Esophagus muscularis mucosa (tissue), 4 donors: ENCODE measurements around the gene GNB5. TPM values are rescaled to one million over a fixed set of nuclear protein-coding genes. Genes with fewer than 3 reads are reported as not detected.
A peak's percentile ranks its signal among the peaks of the same experiment; 100 is the strongest.

ENCODE experiments used
- DNase-seq: peaks from one replicate; pipeline ENCODE4 v3.0.0-alpha.2; 2017; ENCODE audit errors: extremely low spot score
- H3K27ac ChIP-seq, 4 donors: fragments of 200-600 bp; sonication (generic); replicated peaks in 1 of 4; 1 replicate in 3 of 4; 2 replicates in 1 of 4; pipeline ENCODE4 v1.5.1; 2016 to 2019; ENCODE audit warnings: mild to moderate bottlenecking in 1 of 4
- H3K27me3 ChIP-seq, 4 donors: fragments of 200-600 bp; sonication (generic); one replicate each; pipeline versions ENCODE4 v1.5.1 to v1.6.0; 2016 to 2019
- H3K36me3 ChIP-seq, 4 donors: fragments of 200-600 bp; sonication (generic); one replicate each; pipeline ENCODE4 v1.5.1; 2016 to 2019
- H3K4me1 ChIP-seq, 4 donors: fragments of 200-600 bp; sonication (generic); one replicate each; pipeline ENCODE4 v1.5.1; 2016 to 2019
- H3K4me3 ChIP-seq, 4 donors: fragments of 200-600 bp; sonication (generic); 1 replicate in 2 of 4; 2 replicates in 2 of 4; pipeline ENCODE4 v1.5.1; 2016 to 2019; ENCODE audit warnings: mild to moderate bottlenecking in 4 of 4, moderate library complexity in 1 of 4
- H3K9me3 ChIP-seq, 4 donors: fragments of 200-600 bp; sonication (generic); 1 replicate in 3 of 4; 2 replicates in 1 of 4; pipeline ENCODE4 v1.5.1; 2016 to 2019
- EP300 ChIP-seq: sonication (generic); formaldehyde crosslinking; IDR thresholded peaks from one replicate; pipeline ENCODE4 v1.6.1; 2017; ENCODE audit warnings: antibody characterized with exemption
- POLR2A ChIP-seq: fragments of 450-650 bp; IDR thresholded peaks from one replicate; pipeline ENCODE4 v1.6.1; 2017; ENCODE audit warnings: antibody characterized with exemption, moderate library complexity, mild to moderate bottlenecking, low read depth
- POLR2AphosphoS5 ChIP-seq, 2 donors: sonication (generic); formaldehyde crosslinking; IDR thresholded peaks; one replicate each; pipeline ENCODE4 v1.6.1; 2017; ENCODE audit warnings: antibody characterized with exemption in 2 of 2
- WGBS: methylation state at CpG from one replicate; pipeline ENCODE4 v1.1.5; 2018; 5-methylcytosine and 5-hydroxymethylcytosine counted together
- intact Hi-C: fragments of 100-400 bp; cut with DNase I; formaldehyde crosslinking; loops from one replicate; pipeline ENCODE4 v1.15.1; 2023
- total RNA-seq, 4 donors: library from RNA; depleted of rRNA; stranded (reverse); fragments of >200 nt; gene quantifications; one replicate each; pipeline versions ENCODE4 v1.1.0 to v1.2.1, GENCODE V29; 2016
- TF ChIP-seq, protein P1 (sequence below), 3 experiments: fragments of 200-600 bp in 2 of 3; fragments of 450-650 bp in 1 of 3; sonication (generic) in 2 of 3; IDR thresholded peaks; one replicate each; pipeline ENCODE4 v1.5.1; 2017 to 2019; ENCODE audit warnings: antibody characterized with exemption in 3 of 3, mild to moderate bottlenecking in 2 of 3, moderate library complexity in 1 of 3

The GNB5 gene
- total RNA-seq, 4 donors from 2014 or later: 26.7 to 50.1 (median 36.2) TPM

DNA sequence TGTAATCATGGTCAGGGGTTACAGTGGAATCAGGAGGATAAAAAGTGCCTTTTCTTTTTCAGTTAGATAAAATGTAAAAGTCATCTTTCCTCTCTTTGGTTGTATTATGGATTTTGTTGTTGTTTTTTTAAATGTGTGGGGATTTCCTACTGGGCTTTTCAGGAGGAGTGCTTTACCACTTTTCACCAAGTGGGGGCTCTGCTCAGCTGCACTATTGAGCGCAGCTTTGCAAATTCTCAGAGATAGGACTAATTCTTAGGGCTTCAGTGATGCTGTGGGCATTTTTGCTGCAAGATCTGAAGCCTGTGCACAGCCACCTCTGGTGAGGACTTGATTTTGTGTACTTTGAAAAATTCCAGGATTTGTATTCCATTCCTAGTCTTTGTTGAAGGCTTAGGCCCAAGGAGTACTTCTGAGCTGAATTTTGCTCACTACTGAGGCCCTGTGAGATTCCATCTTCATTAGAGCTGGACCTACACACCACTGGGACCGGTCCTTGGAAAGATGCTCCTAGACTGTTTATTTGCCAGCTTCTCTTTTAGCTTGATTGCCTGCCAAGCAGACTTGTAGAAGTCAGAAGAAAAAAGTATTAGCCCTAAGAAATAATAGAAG is 7.5 kb downstream of the GNB5 start:
- Histone ChIP-seq H3K4me3 (no peak overlapping the region), H3K9me3 (no peaks in the 10 kb centered on the region), H3K27me3 (peaks cover 0 to 6% (median 0%) of the 10 kb centered on the region in 4 donors), H3K4me1 (peaks cover 8 to 14% (median 12%) of the 10 kb centered on the region in 4 donors), H3K27ac (no peak overlapping the region), H3K36me3 (no peaks in the 10 kb centered on the region)
- TF ChIP-seq POLR2A (no peak), EP300 (no peak), POLR2AphosphoS5 (IDR thresholded peaks at IDR 0.05) (no peak)
- TF ChIP-seq, protein P1, sequence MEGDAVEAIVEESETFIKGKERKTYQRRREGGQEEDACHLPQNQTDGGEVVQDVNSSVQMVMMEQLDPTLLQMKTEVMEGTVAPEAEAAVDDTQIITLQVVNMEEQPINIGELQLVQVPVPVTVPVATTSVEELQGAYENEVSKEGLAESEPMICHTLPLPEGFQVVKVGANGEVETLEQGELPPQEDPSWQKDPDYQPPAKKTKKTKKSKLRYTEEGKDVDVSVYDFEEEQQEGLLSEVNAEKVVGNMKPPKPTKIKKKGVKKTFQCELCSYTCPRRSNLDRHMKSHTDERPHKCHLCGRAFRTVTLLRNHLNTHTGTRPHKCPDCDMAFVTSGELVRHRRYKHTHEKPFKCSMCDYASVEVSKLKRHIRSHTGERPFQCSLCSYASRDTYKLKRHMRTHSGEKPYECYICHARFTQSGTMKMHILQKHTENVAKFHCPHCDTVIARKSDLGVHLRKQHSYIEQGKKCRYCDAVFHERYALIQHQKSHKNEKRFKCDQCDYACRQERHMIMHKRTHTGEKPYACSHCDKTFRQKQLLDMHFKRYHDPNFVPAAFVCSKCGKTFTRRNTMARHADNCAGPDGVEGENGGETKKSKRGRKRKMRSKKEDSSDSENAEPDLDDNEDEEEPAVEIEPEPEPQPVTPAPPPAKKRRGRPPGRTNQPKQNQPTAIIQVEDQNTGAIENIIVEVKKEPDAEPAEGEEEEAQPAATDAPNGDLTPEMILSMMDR (IDR thresholded peaks at IDR 0.05): peak in 2 of 3 experiments; percentile 39 to 61
- DNase-seq: peak; percentile 57
- intact Hi-C loops: no loop called here
- WGBS: 60% methylated on average over 2 of the region's 2 CpGs

DNA sequence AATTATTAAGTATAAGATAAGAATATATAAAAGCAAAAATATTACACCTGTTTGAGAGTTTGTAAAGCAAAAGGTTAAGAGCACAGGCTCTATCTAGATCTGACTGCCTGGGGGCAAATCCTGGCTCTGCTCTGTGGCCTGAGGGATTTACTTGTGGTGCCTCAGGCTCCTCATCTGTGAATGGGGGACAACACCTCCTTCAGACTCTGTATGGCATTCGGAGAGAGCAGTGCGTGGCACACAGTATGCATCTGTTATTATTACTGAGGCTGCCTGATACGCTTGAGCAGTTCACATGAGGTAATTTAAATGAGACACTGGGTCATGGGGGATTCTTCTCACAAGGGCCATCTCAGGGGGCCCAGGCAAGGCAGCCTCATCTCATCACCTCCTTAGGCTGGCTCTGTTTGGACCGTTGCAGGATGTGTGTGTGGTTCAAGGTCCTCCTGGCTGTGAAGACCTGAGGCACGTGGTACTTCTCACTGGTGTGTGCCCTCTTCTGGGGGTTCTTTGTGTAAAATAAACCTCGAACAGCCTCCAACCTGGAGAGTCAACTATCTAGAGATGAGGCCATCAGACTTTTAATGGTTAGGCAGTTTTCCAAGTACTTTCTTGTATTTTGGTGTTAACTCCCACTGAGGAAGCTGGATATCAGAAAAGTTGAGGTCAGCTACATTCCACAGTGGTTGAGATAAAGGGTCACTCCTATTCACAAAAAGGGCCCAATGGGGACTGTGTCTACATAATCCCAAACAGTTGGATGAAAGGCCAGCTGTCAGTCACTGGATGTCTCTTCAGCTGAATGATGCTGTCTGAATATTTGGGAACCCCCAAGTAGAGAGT is 9.0 kb downstream of the GNB5 start:
- Histone ChIP-seq H3K27ac (no peak overlapping the region), H3K9me3 (no peaks in the 10 kb centered on the region), H3K27me3 (peaks cover 0 to 6% (median 0%) of the 10 kb centered on the region in 4 donors), H3K4me3 (no peak overlapping the region), H3K36me3 (no peaks in the 10 kb centered on the region), H3K4me1 (peaks cover 10 to 18% (median 15%) of the 10 kb centered on the region in 4 donors)
- DNase-seq: peak; percentile 55
- 83% methylated on average over 6 of the region's 6 CpGs for WGBS
- intact Hi-C loops: no loop called here
- TF ChIP-seq EP300 (no peak), POLR2A (no peak), POLR2AphosphoS5 (IDR thresholded peaks at IDR 0.05) (no peak)
- TF ChIP-seq, protein P1 (IDR thresholded peaks at IDR 0.05): no peak

DNA sequence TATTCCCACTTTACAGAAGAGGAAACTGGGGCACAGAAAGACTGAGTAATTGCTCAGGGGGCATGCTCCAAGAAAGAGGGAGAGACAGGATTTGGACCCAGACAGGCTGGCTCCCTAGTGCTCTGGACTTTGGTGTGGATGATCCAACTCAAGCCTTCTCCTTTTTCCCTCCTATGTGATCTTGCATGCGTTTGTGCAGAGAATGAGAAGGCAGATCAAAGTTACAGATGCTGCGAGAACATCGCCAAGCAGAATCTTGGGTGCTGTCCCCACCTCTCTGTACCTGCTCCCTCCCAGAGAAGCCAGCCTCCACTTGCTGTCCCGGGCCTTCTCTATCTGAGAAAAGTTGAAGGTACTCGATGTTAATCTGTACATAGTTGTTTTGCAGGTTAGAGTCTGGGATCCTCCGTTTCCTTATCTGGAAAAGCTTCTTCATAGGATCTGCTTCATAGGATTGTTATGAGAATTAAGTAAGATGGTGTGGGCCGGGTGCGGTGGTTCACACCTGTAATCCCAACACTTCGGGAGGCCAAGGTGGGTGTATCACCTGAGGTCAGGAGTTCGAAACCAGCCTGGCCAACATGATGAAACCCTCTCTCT is 10.2 kb downstream of the GNB5 start:
- peak; percentile 79 for DNase-seq
- intact Hi-C loops: no loop called here
- peak overlapping the region in 2 of 4 donors; percentile 86 to 88 for H3K27ac ChIP-seq
- no peak for TF ChIP-seq EP300
- TF ChIP-seq POLR2A: no peak
- TF ChIP-seq, protein P1 (IDR thresholded peaks at IDR 0.05): no peak
- no peak for TF ChIP-seq POLR2AphosphoS5 (IDR thresholded peaks at IDR 0.05)
- H3K4me3 ChIP-seq: peak overlapping the region; percentile 78 to 85 (median 82)
- H3K27me3 ChIP-seq: peaks cover 0 to 6% (median 0%) of the 10 kb centered on the region in 4 donors
- no peaks in the 10 kb centered on the region for H3K9me3 ChIP-seq
- 87% methylated on average over 10 of the region's 10 CpGs for WGBS
- no peaks in the 10 kb centered on the region for H3K36me3 ChIP-seq
- peaks cover 10 to 18% (median 15%) of the 10 kb centered on the region in 4 donors for H3K4me1 ChIP-seq

DNA sequence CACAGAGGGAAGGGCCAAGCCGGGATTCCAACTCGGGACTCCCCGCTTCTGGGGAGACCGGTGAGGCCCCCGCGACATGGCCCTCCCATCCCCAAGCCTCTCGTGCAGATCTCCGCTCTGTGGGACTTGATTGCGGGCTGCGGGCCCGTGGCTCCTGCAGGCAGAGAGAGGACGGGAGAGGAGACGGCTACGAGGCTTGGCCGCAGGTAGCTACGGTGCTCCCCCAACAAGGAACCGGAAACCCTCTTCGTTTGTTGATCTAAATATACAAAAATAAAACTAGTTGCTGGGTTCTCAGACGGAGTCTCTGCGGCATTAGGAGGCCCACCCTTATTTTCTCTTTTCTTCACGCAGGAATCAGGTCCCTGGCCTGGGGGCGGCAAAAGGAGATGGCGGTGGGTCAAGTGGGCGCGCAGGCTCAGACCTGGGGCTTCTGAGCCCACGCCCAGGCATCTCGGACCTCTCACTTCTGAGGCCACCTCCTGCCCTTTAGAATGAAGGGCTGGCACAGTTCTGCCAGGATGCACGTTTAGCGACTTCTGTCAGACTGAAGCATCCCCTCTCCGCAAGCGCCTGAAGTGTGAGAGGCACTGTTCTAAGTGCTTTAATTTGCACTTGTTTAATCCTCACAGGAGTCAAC is 10.9 kb downstream of the GNB5 start:
- 9% methylated on average over 25 of the region's 31 CpGs for WGBS
- Histone ChIP-seq H3K4me3 (peak overlapping the region; percentile 78 to 85 (median 82)), H3K4me1 (peaks cover 10 to 18% (median 15%) of the 10 kb centered on the region in 4 donors), H3K27ac (peak overlapping the region; percentile 86 to 91 (median 89)), H3K36me3 (no peaks in the 10 kb centered on the region), H3K27me3 (peaks cover 0 to 6% (median 0%) of the 10 kb centered on the region in 4 donors), H3K9me3 (no peaks in the 10 kb centered on the region)
- TF ChIP-seq, protein P1 (IDR thresholded peaks at IDR 0.05): no peak
- TF ChIP-seq POLR2A (no peak), EP300 (no peak), POLR2AphosphoS5 (IDR thresholded peaks at IDR 0.05) (no peak)
- intact Hi-C loops: no loop called here
- DNase-seq: peak; percentile 53
